MCF 10A (cell line): Measurements from ENCODE around the gene LNX1. TPM values are rescaled to one million over a fixed set of nuclear protein-coding genes. Genes with fewer than 3 reads are reported as not detected.
A peak's percentile ranks its signal among the peaks of the same experiment; 100 is the strongest.

Experiments
- BruUV-seq: library from RNA; stranded (reverse); fragments of 400-500 nt; replicated peaks from 2 replicates; lab custom pipeline; 2021; lab: Mats Ljungman, UMichigan
- CTCF ChIA-PET: fragments of 300-600 bp; sonication (Branson Sonifier 250); formaldehyde crosslinking; extraction: SDS; loops from one replicate; lab custom pipeline; 2021; ENCODE audit warnings: antibody characterized with exemption, inconsistent platforms; lab: Yijun Ruan, JAX
- POLR2A ChIA-PET: fragments of 300-600, 350-650 bp; sonication (Branson Sonifier 250); formaldehyde crosslinking; extraction: SDS; loops from one replicate; lab custom pipeline; 2020; ENCODE audit warnings: antibody characterized with exemption, inconsistent platforms; lab: Yijun Ruan, JAX
- DNase-seq: peaks from one replicate; pipeline ENCODE4 v3.0.0-alpha.2; 2018; ENCODE audit not compliant: unreplicated experiment
- H3K27ac Mint-ChIP-seq: one replicate; pipeline ENCODE4 v1.8.0; 2022; ENCODE audit warnings: mild to moderate bottlenecking, low read depth, mixed read lengths; ENCODE audit not compliant: unreplicated experiment
- H3K27me3 Mint-ChIP-seq: one replicate; pipeline ENCODE4 v1.8.0; 2022; ENCODE audit warnings: mixed read lengths; ENCODE audit not compliant: insufficient read depth, unreplicated experiment
- H3K36me3 Mint-ChIP-seq: one replicate; pipeline ENCODE4 v1.8.0; 2022; ENCODE audit warnings: mild to moderate bottlenecking, moderate library complexity, mixed read lengths; ENCODE audit not compliant: insufficient read depth, unreplicated experiment
- H3K4me1 Mint-ChIP-seq: one replicate; pipeline ENCODE4 v1.8.0; 2022; ENCODE audit warnings: mixed read lengths; ENCODE audit not compliant: insufficient read depth, unreplicated experiment
- H3K4me3 Mint-ChIP-seq: one replicate; pipeline ENCODE4 v1.8.0; 2022; ENCODE audit warnings: mild to moderate bottlenecking, moderate library complexity, mixed read lengths; ENCODE audit not compliant: unreplicated experiment
- H3K9me3 Mint-ChIP-seq: one replicate; pipeline ENCODE4 v1.8.0; 2022; ENCODE audit warnings: mixed read lengths; ENCODE audit not compliant: unreplicated experiment
- intact Hi-C: fragments of 100-400 bp; cut with micrococcal nuclease; formaldehyde crosslinking; loops from 2 replicates; pipeline ENCODE4 v1.14.1; 2022
- total RNA-seq: library from RNA; stranded (reverse); gene quantifications from 2 replicates; pipeline ENCODE4 v1.2.3, GENCODE V29; 2022
- TF ChIP-seq, protein P1 (sequence below): fragments of 200-600 bp; IDR thresholded peaks from one replicate; pipeline ENCODE4 v1.8.0; 2022; ENCODE audit warnings: antibody characterized with exemption, mild to moderate bottlenecking; ENCODE audit not compliant: unreplicated experiment

The LNX1 gene
- total RNA-seq, 1 experiment from 2014 or later, result not detected

DNA sequence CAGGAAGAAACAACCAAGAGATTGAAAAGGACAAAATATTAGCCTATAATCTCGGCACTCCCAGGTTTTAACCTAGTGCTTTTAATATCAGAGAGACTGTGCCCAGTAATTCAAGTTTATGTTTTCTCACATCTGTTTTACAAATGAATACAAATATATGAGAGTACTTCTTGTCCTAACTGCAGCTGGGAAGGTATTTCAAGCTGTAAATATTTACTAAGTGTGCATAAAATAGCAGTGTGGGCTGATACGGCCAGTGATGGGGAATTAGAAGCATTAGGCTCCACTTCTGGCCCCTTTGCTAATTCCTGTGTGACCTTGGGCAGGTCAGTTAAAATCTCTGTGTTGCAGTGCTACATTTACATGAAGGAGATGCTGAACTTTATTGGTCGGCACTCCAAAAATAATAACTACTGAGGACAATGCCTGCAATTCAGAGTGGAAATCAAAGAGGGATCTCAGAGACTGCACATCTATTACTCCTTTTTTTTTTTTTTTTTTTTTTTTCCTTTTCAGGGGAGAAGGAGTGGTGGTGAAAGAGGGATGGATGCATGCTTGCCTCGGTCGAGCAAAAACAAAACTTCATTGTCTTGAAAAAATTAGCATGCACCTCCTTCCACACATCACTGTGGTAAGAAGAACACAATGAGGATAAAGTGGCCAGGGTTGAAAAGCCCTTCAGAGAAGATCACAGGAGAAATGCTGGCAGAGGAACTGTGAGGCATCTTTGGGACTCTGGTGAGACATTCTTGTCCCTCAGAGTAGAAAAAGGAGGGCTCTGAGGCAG lies 44.6 kb upstream of the LNX1 start:
- Mint-ChIP-seq H3K27me3 (no peaks in the 10 kb centered on the region), H3K27ac (no peak overlapping the region), H3K4me1 (peaks cover 8% of the 10 kb centered on the region), H3K36me3 (no peaks in the 10 kb centered on the region), H3K4me3 (no peak overlapping the region), H3K9me3 (no peaks in the 10 kb centered on the region)
- DNase-seq, result no peak
- TF ChIP-seq, protein P1, sequence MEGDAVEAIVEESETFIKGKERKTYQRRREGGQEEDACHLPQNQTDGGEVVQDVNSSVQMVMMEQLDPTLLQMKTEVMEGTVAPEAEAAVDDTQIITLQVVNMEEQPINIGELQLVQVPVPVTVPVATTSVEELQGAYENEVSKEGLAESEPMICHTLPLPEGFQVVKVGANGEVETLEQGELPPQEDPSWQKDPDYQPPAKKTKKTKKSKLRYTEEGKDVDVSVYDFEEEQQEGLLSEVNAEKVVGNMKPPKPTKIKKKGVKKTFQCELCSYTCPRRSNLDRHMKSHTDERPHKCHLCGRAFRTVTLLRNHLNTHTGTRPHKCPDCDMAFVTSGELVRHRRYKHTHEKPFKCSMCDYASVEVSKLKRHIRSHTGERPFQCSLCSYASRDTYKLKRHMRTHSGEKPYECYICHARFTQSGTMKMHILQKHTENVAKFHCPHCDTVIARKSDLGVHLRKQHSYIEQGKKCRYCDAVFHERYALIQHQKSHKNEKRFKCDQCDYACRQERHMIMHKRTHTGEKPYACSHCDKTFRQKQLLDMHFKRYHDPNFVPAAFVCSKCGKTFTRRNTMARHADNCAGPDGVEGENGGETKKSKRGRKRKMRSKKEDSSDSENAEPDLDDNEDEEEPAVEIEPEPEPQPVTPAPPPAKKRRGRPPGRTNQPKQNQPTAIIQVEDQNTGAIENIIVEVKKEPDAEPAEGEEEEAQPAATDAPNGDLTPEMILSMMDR, result no peak
- ChIA-PET POLR2A (no interaction called here), CTCF (interaction anchor here (1.1 to 2.6 kb wide), 2 partner anchors 8 to 598 kb away, joined by 3 to 8 read pairs; no protein-coding TSS in a partner anchor)
- no TSS peak for BruUV-seq
- intact Hi-C loops, result no loop called here

DNA sequence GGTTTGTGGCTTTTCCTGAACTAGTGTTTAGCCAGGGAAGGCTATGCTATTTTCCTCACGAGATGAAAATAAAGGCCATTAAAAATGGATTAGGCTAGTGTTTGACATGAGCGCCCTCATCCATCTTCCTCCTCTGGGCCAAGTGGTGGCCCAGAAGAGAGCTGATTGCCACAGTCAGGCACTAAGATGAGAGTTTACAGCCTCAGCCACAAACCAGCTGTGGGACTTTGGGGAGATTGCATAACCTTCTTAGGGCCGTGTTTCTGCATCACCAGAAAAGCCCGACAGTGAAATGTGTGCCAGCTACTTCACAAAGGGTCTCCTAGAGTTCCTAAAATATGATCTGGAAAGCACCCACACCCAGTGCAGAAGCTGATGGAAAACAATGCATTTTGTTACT lies 42.3 kb upstream of the LNX1 start:
- TF ChIP-seq, protein P1, result no peak
- peaks cover 8% of the 10 kb centered on the region for H3K4me1 Mint-ChIP-seq

DNA sequence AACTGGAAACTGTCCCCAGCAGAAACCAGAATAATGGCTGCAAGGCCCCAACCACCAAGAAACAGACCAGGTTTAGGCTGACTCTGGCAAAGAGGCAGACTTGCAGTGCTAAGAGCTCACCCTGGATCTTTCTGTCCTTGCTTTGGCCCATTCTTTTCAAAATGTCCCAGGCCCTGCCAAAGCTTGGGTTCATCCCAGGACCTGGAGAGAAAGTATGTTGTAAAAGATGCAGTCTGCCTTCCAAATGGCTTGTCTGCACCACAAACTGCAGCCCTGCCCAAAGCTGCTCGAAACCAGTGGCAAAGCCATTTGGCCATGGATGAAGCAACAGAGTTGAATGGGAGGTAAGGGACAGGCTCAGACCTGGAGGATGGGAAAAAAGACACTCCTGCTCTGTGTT lies 38.0 kb upstream of the LNX1 start:
- Mint-ChIP-seq H3K9me3 (peaks cover 3% of the 10 kb centered on the region), H3K36me3 (no peaks in the 10 kb centered on the region), H3K27ac (no peak overlapping the region), H3K27me3 (no peaks in the 10 kb centered on the region), H3K4me1 (no peaks in the 10 kb centered on the region), H3K4me3 (no peak overlapping the region)
- TF ChIP-seq, protein P1, result no peak
- intact Hi-C loops, result no loop called here
- ChIA-PET CTCF (no interaction called here), POLR2A (interaction anchor here (1.4 kb wide), 1 partner anchor 10 kb away, joined by 5 read pairs; no protein-coding TSS in a partner anchor)
- BruUV-seq, result no TSS peak
- DNase-seq, result no peak

More for the DNA sequence above, 42.3 kb upstream of the LNX1 start:
- intact Hi-C loops, result no loop called here
- CTCF ChIA-PET, result interaction anchor here (2.6 kb wide), 1 partner anchor 11 kb away, joined by 8 read pairs; no protein-coding TSS in a partner anchor
- BruUV-seq, result no TSS peak
- Mint-ChIP-seq H3K27ac (no peak overlapping the region), H3K36me3 (no peaks in the 10 kb centered on the region), H3K27me3 (no peaks in the 10 kb centered on the region), H3K9me3 (no peaks in the 10 kb centered on the region), H3K4me3 (no peak overlapping the region)
- POLR2A ChIA-PET, result interaction anchor here (1.0 to 1.5 kb wide), 2 partner anchors 9 to 15 kb away, joined by 3 to 4 read pairs; no protein-coding TSS in a partner anchor
- DNase-seq, result peak; percentile 27

DNA sequence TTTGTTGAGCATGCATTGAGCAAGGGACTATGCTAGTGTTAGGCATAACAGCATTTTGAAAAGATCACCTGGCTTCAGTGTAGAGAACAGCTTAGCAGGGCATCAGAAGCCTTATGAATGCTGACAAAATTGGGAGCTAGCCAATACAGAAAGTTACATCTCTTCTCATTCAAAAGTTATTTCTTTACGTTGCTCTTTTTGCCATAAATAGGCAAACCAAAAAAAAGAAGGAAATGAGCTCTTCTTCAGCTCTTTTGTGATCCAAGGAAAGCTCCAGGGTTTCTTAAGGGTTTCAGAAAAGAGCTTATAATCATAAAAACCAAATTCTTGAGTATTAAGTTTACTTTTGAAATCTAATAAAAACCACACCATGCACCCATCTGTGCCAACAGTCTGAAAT lies 35.2 kb upstream of the LNX1 start:
- H3K4me3 Mint-ChIP-seq, result no peak overlapping the region
- no peaks in the 10 kb centered on the region for H3K36me3 Mint-ChIP-seq
- peaks cover 10% of the 10 kb centered on the region for H3K4me1 Mint-ChIP-seq
- intact Hi-C loops, result no loop called here
- CTCF ChIA-PET, result interaction anchor here (0.9 kb wide), 1 partner anchor 80 kb away, joined by 3 read pairs; no protein-coding TSS in a partner anchor
- no peak overlapping the region for H3K27ac Mint-ChIP-seq
- H3K9me3 Mint-ChIP-seq, result peaks cover 7% of the 10 kb centered on the region
- H3K27me3 Mint-ChIP-seq, result no peaks in the 10 kb centered on the region
- DNase-seq, result no peak
- BruUV-seq, result no TSS peak
- TF ChIP-seq, protein P1, result no peak
- POLR2A ChIA-PET, result no interaction called here
